Mesendoderm (in vitro differentiated cells): ENCODE data around the gene TMEM238.
"Not testable (repeated sequence)": the region's sequence is repeated elsewhere in the genome, so short reads cannot be mapped to it uniquely, and the experiment has no call there.

Experiments used
- DNase-seq: peaks from one replicate; pipeline ENCODE4 v3.0.0; 2013
- H2AK5ac ChIP-seq: 2 replicates; pipeline ENCODE4 v1.6.1; 2013; ENCODE audit warnings: low read length, inconsistent platforms
- H2BK120ac ChIP-seq: 2 replicates; pipeline ENCODE4 v1.6.1; 2013; ENCODE audit warnings: low read depth, mild to moderate bottlenecking, low read length, moderate library complexity, mixed read lengths
- H2BK15ac ChIP-seq: replicated peaks from 2 replicates; pipeline ENCODE4 v1.6.1; 2013; ENCODE audit warnings: low read depth, mild to moderate bottlenecking, moderate library complexity
- H2BK5ac ChIP-seq: 2 replicates; pipeline ENCODE4 v1.6.1; 2013; ENCODE audit warnings: low read length, inconsistent platforms
- H3K18ac ChIP-seq: 2 replicates; pipeline ENCODE4 v1.6.1; 2013; ENCODE audit warnings: mild to moderate bottlenecking, low read length, mixed read lengths
- H3K23ac ChIP-seq: one replicate; pipeline ENCODE4 v1.6.1; 2013; ENCODE audit warnings: low read length
- H3K27ac ChIP-seq: 2 replicates; pipeline ENCODE4 v1.5.1; 2013; ENCODE audit warnings: low read depth, mild to moderate bottlenecking, inconsistent platforms, low read length, moderate library complexity
- H3K27me3 ChIP-seq: 2 replicates; pipeline ENCODE4 v1.6.1; 2013; ENCODE audit warnings: low read length, control low read depth, mild to moderate bottlenecking, inconsistent platforms; ENCODE audit not compliant: insufficient read depth, poor library complexity
- H3K36me3 ChIP-seq: 2 replicates; pipeline ENCODE4 v1.6.1; 2013; ENCODE audit warnings: low read length, inconsistent platforms; ENCODE audit not compliant: control insufficient read depth, insufficient read depth
- H3K4ac ChIP-seq: one replicate; pipeline ENCODE4 v1.6.1; 2013; ENCODE audit warnings: low read depth, mild to moderate bottlenecking, low read length, moderate library complexity
- H3K4me1 ChIP-seq: 2 replicates; pipeline ENCODE4 v1.6.1; 2013; ENCODE audit warnings: low read depth, low read length, inconsistent platforms; ENCODE audit not compliant: control insufficient read depth
- H3K4me2 ChIP-seq: 2 replicates; pipeline ENCODE4 v1.6.1; 2013; ENCODE audit warnings: low read length
- H3K4me3 ChIP-seq: 2 replicates; pipeline ENCODE4 v1.5.1; 2013; ENCODE audit warnings: mild to moderate bottlenecking, low read length
- H3K56ac ChIP-seq: one replicate; pipeline ENCODE4 v1.6.1; 2013; ENCODE audit warnings: low read length
- H3K79me1 ChIP-seq: 2 replicates; pipeline ENCODE4 v1.6.1; 2013; ENCODE audit warnings: low read length, inconsistent platforms
- H3K79me2 ChIP-seq: 2 replicates; pipeline ENCODE4 v1.6.1; 2013; ENCODE audit warnings: mild to moderate bottlenecking, low read length; ENCODE audit not compliant: control insufficient read depth, insufficient read depth
- H3K9ac ChIP-seq: 2 replicates; pipeline ENCODE4 v1.6.1; 2013; ENCODE audit warnings: low read length, inconsistent platforms
- H4K5ac ChIP-seq: one replicate; pipeline ENCODE4 v1.6.1; 2013; ENCODE audit warnings: low read length
- H4K8ac ChIP-seq: one replicate; pipeline ENCODE4 v1.6.1; 2013; ENCODE audit warnings: low read depth, mild to moderate bottlenecking, control low read depth, low read length, moderate library complexity
- WGBS: extraction: QIAGEN DNeasy Blood & Tissue Kit; methylation state at CpG from one replicate; pipeline ENCODE4 v1.1.7; 2013; ENCODE audit warnings: low lambda C conversion rate, missing lambda C conversion rate; ENCODE audit not compliant: insufficient coverage; ENCODE audit errors: extremely low coverage; 5-methylcytosine and 5-hydroxymethylcytosine counted together

The TMEM238 gene

GRCh38 chr19:55336101-55336500 lies 48.0 kb downstream of the TMEM238 start:
- peaks cover 2% of the 10 kb centered on the region for H3K79me1 ChIP-seq
- H2BK5ac ChIP-seq = no peak overlapping the region
- H2BK15ac ChIP-seq = no peak overlapping the region
- no peak overlapping the region for H4K5ac ChIP-seq
- H3K56ac ChIP-seq = no peak overlapping the region
- no peak overlapping the region for H3K4me3 ChIP-seq
- H3K4ac ChIP-seq = no peak overlapping the region
- no peaks in the 10 kb centered on the region for H3K36me3 ChIP-seq
- H4K8ac ChIP-seq = no peak overlapping the region
- H3K18ac ChIP-seq = no peak overlapping the region
- H3K79me2 ChIP-seq = no peaks in the 10 kb centered on the region
- no peaks in the 10 kb centered on the region for H3K27me3 ChIP-seq
- H3K4me1 ChIP-seq = no peaks in the 10 kb centered on the region
- H3K27ac ChIP-seq = no peak overlapping the region
- no peak overlapping the region for H3K23ac ChIP-seq
- H2BK120ac ChIP-seq = no peak overlapping the region
- H3K9ac ChIP-seq = no peak overlapping the region
- no peak overlapping the region for H3K4me2 ChIP-seq
- WGBS = no CpG with 5 or more reads among the region's 7 CpGs
- H2AK5ac ChIP-seq = no peak overlapping the region
- DNase-seq = no peak

GRCh38 chr19:55333870-55334269 lies 50.2 kb downstream of the TMEM238 start:
- Histone ChIP-seq H3K79me2 (no peaks in the 10 kb centered on the region), H3K18ac (no peak overlapping the region), H3K9ac (no peak overlapping the region), H3K4me2 (no peak overlapping the region), H2AK5ac (no peak overlapping the region), H3K56ac (no peak overlapping the region), H3K79me1 (no peaks in the 10 kb centered on the region), H3K4me1 (no peaks in the 10 kb centered on the region), H2BK5ac (no peak overlapping the region), H4K5ac (no peak overlapping the region), H3K36me3 (no peaks in the 10 kb centered on the region), H3K27me3 (no peaks in the 10 kb centered on the region), H4K8ac (no peak overlapping the region), H2BK15ac (no peak overlapping the region), H3K23ac (no peak overlapping the region), H3K4me3 (no peak overlapping the region), H3K4ac (no peak overlapping the region), H2BK120ac (no peak overlapping the region), H3K27ac (no peak overlapping the region)
- DNase-seq = no peak
- no CpG with 5 or more reads among the region's 11 CpGs for WGBS

- H3K4me3 ChIP-seq, H3K4me2 ChIP-seq, H4K5ac ChIP-seq, H3K4ac ChIP-seq, H3K79me2 ChIP-seq, H3K79me1 ChIP-seq, H3K56ac ChIP-seq, H3K36me3 ChIP-seq, H2BK15ac ChIP-seq, H2AK5ac ChIP-seq, H3K27ac ChIP-seq, H3K18ac ChIP-seq, H3K27me3 ChIP-seq, H3K4me1 ChIP-seq, H4K8ac ChIP-seq, H2BK120ac ChIP-seq, DNase-seq, H3K9ac ChIP-seq, H2BK5ac ChIP-seq, H3K23ac ChIP-seq: not testable (repeated sequence)
- no CpG with 5 or more reads among the region's 6 CpGs for WGBS
Observed at GRCh38 chr19:55329791-55330190, 54.3 kb downstream of the TMEM238 start.
